Panc1 (cell line): ENCODE data around the gene CFLAR.

Experiments used
- CTCF ChIP-seq: fragments of 450-650 bp; IDR thresholded peaks from 2 replicates; pipeline ENCODE4 v1.5.1; 2017; ENCODE audit warnings: mild to moderate bottlenecking
- POLR2AphosphoS5 ChIP-seq: IDR thresholded peaks from 2 replicates; pipeline ENCODE4 v1.6.1; 2012; ENCODE audit warnings: mild to moderate bottlenecking, low read depth, low read length, moderate library complexity
- REST ChIP-seq, 2 experiments: IDR thresholded peaks; 2 replicates each; pipeline ENCODE4 v1.6.1; 2011 to 2012; ENCODE audit warnings: low read depth in 2 of 2, control low read depth in 1 of 2, low read length in 1 of 2, mild to moderate bottlenecking in 1 of 2, moderate library complexity in 1 of 2; ENCODE audit not compliant: insufficient read depth in 1 of 2

- no peak for TF ChIP-seq CTCF
- TF ChIP-seq REST (IDR thresholded peaks at IDR 0.05; ENCODE audit: insufficient read depth in 1 of 2, low read depth in 2 of 2, low read length in 1 of 2) = no peak
- no peak for TF ChIP-seq POLR2AphosphoS5
Observed at GRCh38 chr2:201195331-201195730, 79.4 kb downstream of the CFLAR start.
